B cell (primary cell): ENCODE results near the gene MUC4.
"Not testable (repeated sequence)": the region's sequence is repeated elsewhere in the genome, so short reads cannot be mapped to it uniquely, and the experiment has no call there.

Experiments
- EZH2 ChIP-seq: IDR thresholded peaks from 2 replicates; pipeline ENCODE4 v1.6.1; 2012; ENCODE audit warnings: borderline replicate concordance, low read depth, mild to moderate bottlenecking, moderate library complexity, low read length; ENCODE audit not compliant: insufficient read depth, poor library complexity, severe bottlenecking
- TF ChIP-seq, protein P1 (sequence below): fragments of 200-600 bp; IDR thresholded peaks from one replicate; pipeline ENCODE4 v1.8.0; 2022; ENCODE audit warnings: antibody characterized with exemption, mild to moderate bottlenecking

DNA sequence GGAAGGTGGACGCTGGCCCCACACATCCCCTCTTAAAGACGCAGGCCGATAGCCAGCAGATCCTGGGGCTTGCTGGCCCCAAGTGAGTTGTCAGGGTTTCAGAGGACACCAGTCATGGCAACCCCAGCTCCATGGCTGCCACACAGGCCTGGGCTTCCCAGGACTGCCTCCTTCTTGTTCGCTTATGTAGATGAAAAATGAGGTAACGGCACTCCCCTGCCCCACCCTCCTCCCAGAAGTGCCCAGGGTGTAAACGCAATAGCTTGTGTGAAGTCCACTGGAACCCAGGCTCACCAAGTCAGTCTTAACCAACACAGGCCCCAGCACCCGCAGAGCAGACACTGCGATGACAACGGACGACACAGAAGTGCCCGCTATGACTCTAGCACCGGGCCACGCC lies 87.4 kb downstream of the MUC4 start:
- not testable (repeated sequence) for TF ChIP-seq EZH2
- TF ChIP-seq, protein P1, sequence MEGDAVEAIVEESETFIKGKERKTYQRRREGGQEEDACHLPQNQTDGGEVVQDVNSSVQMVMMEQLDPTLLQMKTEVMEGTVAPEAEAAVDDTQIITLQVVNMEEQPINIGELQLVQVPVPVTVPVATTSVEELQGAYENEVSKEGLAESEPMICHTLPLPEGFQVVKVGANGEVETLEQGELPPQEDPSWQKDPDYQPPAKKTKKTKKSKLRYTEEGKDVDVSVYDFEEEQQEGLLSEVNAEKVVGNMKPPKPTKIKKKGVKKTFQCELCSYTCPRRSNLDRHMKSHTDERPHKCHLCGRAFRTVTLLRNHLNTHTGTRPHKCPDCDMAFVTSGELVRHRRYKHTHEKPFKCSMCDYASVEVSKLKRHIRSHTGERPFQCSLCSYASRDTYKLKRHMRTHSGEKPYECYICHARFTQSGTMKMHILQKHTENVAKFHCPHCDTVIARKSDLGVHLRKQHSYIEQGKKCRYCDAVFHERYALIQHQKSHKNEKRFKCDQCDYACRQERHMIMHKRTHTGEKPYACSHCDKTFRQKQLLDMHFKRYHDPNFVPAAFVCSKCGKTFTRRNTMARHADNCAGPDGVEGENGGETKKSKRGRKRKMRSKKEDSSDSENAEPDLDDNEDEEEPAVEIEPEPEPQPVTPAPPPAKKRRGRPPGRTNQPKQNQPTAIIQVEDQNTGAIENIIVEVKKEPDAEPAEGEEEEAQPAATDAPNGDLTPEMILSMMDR = not testable (repeated sequence)
